ENCODE measurements around the gene CAPN5.
"Not testable (repeated sequence)": the region's sequence is repeated elsewhere in the genome, so short reads cannot be mapped to it uniquely, and the experiment has no call there.

Gene CAPN5

GRCh38 chr11:77038029-77038824 is 28.5 kb upstream of the CAPN5 start:
- no peaks in the 10 kb centered on the region for H3K9me3 Mint-ChIP-seq
- H3K4me3 Mint-ChIP-seq = peak overlapping the region; percentile 2
- peaks cover 9% of the 10 kb centered on the region for H3K4me1 Mint-ChIP-seq (ENCODE audit: low read depth)
- no peaks in the 10 kb centered on the region for H3K36me3 Mint-ChIP-seq (ENCODE audit: low read depth)
- no peak overlapping the region for H3K27ac Mint-ChIP-seq
- peaks cover 37% of the 10 kb centered on the region for H3K27me3 Mint-ChIP-seq

DNA sequence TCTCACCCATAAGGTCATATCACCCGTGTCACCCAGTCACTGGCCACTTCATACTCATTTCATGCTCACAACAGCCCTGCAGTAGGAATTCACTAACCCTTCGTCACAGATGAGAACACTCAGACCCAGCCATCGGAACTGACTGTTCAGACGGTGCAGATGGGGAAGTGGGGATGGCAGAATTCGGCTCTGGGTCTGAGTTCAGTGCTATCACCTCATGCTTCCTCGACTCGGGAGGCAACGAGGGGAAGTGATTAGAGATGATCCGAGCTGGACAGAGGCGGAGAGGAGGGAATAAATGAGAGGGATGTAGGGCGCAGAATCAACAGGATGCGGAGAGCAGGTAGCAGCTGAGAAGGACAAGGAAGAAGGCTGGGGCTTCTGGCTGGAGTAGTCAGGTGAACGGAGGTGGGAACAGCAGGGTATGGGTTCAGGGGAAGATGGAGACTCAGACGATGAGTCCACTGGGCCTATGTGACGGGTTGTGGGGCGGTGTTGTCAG is 27.9 kb upstream of the CAPN5 start:
- Mint-ChIP-seq H3K9me3 (no peaks in the 10 kb centered on the region), H3K27me3 (peaks cover 37% of the 10 kb centered on the region), H3K4me1 (ENCODE audit: low read depth) (peaks cover 9% of the 10 kb centered on the region), H3K4me3 (peak overlapping the region; percentile 2), H3K36me3 (ENCODE audit: low read depth) (no peaks in the 10 kb centered on the region), H3K27ac (no peak overlapping the region)

- Mint-ChIP-seq H3K9me3 (no peaks in the 10 kb centered on the region), H3K4me1 (ENCODE audit: low read depth) (peaks cover 9% of the 10 kb centered on the region), H3K4me3 (no peak overlapping the region), H3K27ac (no peak overlapping the region), H3K27me3 (peaks cover 37% of the 10 kb centered on the region), H3K36me3 (ENCODE audit: low read depth) (no peaks in the 10 kb centered on the region)
Measured at GRCh38 chr11:77039491-77040400, 27.0 kb upstream of the CAPN5 start.

- Mint-ChIP-seq H3K4me3 (no peak overlapping the region), H3K4me1 (ENCODE audit: low read depth) (peaks cover 9% of the 10 kb centered on the region), H3K9me3 (no peaks in the 10 kb centered on the region), H3K36me3 (ENCODE audit: low read depth) (no peaks in the 10 kb centered on the region), H3K27ac (no peak overlapping the region), H3K27me3 (peaks cover 41% of the 10 kb centered on the region)
Measured at GRCh38 chr11:77040401-77040777, 26.4 kb upstream of the CAPN5 start.

DNA sequence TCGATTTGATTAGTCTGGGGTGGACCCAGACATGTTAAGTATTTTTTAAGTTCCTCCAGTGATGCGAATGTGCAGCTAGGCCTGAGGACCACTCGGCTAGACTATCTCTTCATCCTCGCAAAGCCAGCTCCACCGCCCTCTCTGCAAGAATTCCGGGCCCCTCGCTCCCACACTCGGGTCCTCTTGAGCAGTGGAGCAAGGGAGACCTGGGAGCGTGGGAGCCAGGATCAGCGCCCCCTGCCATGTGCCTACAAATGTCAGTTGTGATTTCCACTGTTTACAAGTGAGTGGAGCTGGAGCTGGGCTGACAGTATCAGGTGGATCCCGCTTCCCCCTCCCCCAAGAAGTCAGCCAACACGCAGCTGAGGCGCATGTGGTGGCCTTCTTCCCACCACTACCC is 25.9 kb upstream of the CAPN5 start:
- H3K4me3 Mint-ChIP-seq = no peak overlapping the region
- peaks cover 9% of the 10 kb centered on the region for H3K4me1 Mint-ChIP-seq (ENCODE audit: low read depth)
- H3K36me3 Mint-ChIP-seq (ENCODE audit: low read depth) = no peaks in the 10 kb centered on the region
- no peaks in the 10 kb centered on the region for H3K9me3 Mint-ChIP-seq
- H3K27me3 Mint-ChIP-seq = peaks cover 42% of the 10 kb centered on the region
- no peak overlapping the region for H3K27ac Mint-ChIP-seq

- H3K4me3 Mint-ChIP-seq = no peak overlapping the region
- H3K27ac Mint-ChIP-seq = no peak overlapping the region
- H3K36me3 Mint-ChIP-seq (ENCODE audit: low read depth) = no peaks in the 10 kb centered on the region
- peaks cover 18% of the 10 kb centered on the region for H3K4me1 Mint-ChIP-seq (ENCODE audit: low read depth)
- H3K9me3 Mint-ChIP-seq = no peaks in the 10 kb centered on the region
- peaks cover 32% of the 10 kb centered on the region for H3K27me3 Mint-ChIP-seq
Measured at GRCh38 chr11:77042111-77042726, 24.6 kb upstream of the CAPN5 start.

DNA sequence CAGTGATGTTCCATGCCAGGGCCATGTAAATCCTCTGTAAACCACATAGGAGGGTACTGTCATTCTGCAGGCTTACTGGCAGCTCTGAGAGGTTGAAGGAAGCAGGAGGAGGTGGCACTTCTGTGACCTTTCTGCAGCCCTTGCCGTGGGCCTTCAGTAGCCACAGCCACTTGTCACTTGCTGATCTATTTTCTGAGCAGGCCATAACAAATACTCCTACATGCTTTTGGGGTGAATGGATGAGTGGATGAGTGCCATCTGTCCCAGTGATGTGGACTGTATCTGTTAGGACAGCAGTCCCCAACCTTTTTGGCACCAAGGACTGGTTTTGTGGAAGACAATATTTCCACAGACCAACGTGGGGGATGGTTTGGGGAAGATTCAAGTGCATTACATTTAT is 22.4 kb upstream of the CAPN5 start:
- no peaks in the 10 kb centered on the region for H3K36me3 Mint-ChIP-seq (ENCODE audit: low read depth)
- H3K9me3 Mint-ChIP-seq = no peaks in the 10 kb centered on the region
- H3K4me1 Mint-ChIP-seq (ENCODE audit: low read depth) = peaks cover 10% of the 10 kb centered on the region
- H3K27ac Mint-ChIP-seq = no peak overlapping the region
- peaks cover 15% of the 10 kb centered on the region for H3K27me3 Mint-ChIP-seq
- H3K4me3 Mint-ChIP-seq = no peak overlapping the region

GRCh38 chr11:77044886-77045285 is 21.9 kb upstream of the CAPN5 start:
- Mint-ChIP-seq H3K36me3 (ENCODE audit: low read depth) (no peaks in the 10 kb centered on the region), H3K4me1 (ENCODE audit: low read depth) (peaks cover 10% of the 10 kb centered on the region), H3K27ac (no peak overlapping the region), H3K9me3 (no peaks in the 10 kb centered on the region), H3K4me3 (no peak overlapping the region), H3K27me3 (peaks cover 15% of the 10 kb centered on the region)

DNA sequence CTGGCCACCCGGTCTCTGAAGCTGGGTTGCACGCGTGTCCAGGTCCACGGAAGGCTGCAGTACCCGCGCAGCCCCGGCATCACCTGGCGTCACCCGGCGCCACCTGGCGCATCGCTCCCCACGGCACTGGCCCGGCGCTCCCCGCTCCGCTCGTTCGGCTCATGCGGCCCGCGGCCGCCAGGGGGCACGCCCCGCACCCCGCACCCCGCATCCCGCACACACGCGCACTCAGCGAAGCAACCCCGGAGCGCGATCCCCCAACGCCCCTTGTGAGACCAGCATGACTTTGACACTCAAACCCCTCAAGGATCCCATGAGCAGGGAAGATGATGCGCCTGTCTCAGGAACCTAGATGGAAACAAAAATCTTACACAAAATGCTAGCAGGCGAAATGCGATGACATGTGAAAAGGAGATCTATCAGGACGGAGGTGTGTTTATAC is 20.7 kb upstream of the CAPN5 start:
- Mint-ChIP-seq H3K27ac (no peak overlapping the region), H3K36me3 (ENCODE audit: low read depth) (no peaks in the 10 kb centered on the region), H3K4me1 (ENCODE audit: low read depth) (peaks cover 10% of the 10 kb centered on the region), H3K27me3 (peaks cover 8% of the 10 kb centered on the region), H3K9me3 (no peaks in the 10 kb centered on the region), H3K4me3 (no peak overlapping the region)

DNA sequence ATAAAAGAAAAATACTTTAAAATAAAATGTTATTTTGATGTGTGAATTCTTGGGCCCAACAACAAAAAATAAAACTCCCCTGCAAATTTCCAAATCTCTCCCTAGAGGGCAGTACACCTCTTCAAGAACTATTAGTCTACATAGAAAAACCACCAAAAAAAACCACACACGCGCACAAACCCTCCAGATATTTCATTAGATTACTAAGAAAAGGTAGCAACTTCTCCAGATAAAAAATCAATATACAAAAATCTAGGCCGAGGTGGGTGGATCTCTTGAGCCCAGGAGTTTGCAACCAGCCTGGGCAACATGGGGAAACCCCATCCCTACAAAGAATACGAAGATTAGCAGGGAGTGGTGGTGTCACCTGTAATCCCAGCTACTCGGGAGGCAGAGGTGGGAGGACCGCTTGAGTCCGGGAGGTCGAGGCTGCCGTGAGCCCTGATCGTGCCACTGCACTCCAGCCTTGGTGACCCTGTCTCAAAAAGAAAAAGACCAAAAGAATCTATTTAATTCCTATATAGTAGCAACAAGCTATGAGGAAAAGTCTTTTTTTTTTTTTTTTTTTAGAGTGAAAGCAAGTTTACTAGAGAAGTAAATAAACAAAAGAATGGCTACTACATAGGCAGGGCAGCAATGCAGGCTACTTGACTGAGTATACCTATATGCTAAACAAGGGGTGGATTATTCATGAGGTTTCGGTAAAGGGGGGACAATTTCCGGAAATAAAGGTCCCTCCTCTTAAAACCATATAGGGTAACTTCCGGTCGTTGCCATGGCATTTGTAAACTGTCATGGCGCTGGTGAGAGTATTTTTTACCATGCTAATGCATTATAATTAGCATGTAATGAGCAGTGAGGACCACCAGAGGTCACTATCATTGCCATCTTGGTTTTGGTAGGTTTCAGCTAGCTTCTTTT is 19.5 kb upstream of the CAPN5 start:
- peaks cover 4% of the 10 kb centered on the region for H3K27me3 Mint-ChIP-seq
- peaks cover 10% of the 10 kb centered on the region for H3K4me1 Mint-ChIP-seq (ENCODE audit: low read depth)
- H3K4me3 Mint-ChIP-seq = peak overlapping the region; percentile 56
- H3K9me3 Mint-ChIP-seq = no peaks in the 10 kb centered on the region
- H3K36me3 Mint-ChIP-seq (ENCODE audit: low read depth) = no peaks in the 10 kb centered on the region
- H3K27ac Mint-ChIP-seq = peak overlapping the region; percentile 14

DNA sequence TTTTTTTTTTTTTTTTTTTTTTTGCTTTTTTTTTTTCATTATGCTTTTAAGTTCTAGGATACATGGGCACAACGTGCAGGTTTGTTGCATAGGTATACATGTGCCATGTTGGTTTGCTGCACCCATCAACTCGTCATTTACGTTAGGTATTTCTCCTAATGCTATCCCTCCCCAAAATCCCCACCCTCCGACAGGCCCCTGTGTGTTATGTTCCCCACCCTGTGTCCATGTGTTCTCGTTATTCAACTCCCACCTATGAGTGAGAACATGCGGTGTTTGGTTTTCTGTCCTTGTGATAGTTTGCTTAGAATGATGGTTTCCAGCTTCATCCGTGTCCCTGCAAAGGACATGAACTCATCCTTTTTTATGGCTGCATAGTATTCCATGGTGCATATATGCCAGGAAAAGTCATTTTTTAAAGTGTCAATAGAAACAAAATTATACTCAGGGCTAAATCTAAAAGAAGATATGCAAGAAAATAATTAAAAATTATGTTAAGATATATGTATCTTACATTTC is 18.8 kb upstream of the CAPN5 start:
- H3K27me3 Mint-ChIP-seq; H3K27ac Mint-ChIP-seq; H3K36me3 Mint-ChIP-seq (ENCODE audit: low read depth); H3K4me1 Mint-ChIP-seq (ENCODE audit: low read depth); H3K9me3 Mint-ChIP-seq; H3K4me3 Mint-ChIP-seq: not testable (repeated sequence)

DNA sequence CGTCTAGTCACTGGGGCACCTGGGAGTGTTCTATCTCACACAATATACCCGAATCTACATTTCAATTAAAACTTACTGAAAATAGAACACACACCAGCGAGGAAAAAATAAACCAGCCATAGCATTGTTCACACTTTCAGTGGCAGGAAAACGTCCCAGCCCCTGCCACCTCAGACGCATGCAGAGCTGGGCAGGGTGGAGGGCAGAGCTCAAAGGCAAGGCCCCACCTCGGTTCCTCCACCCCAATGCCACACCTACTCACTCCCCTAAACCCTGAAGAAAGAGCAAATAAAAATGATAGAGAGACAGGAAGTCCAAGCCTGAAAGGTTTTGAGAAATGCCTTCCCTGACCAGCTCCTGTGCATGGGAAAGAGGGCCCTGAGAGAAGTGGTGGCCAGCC is 17.7 kb upstream of the CAPN5 start:
- no peak overlapping the region for H3K4me3 Mint-ChIP-seq
- no peak overlapping the region for H3K27ac Mint-ChIP-seq
- no peaks in the 10 kb centered on the region for H3K9me3 Mint-ChIP-seq
- peaks cover 4% of the 10 kb centered on the region for H3K27me3 Mint-ChIP-seq
- peaks cover 10% of the 10 kb centered on the region for H3K4me1 Mint-ChIP-seq (ENCODE audit: low read depth)
- no peaks in the 10 kb centered on the region for H3K36me3 Mint-ChIP-seq (ENCODE audit: low read depth)

GRCh38 chr11:77051511-77051910 is 15.3 kb upstream of the CAPN5 start:
- Mint-ChIP-seq H3K27me3 (no peaks in the 10 kb centered on the region), H3K4me3 (no peak overlapping the region), H3K27ac (no peak overlapping the region), H3K4me1 (ENCODE audit: low read depth) (peaks cover 5% of the 10 kb centered on the region), H3K9me3 (no peaks in the 10 kb centered on the region), H3K36me3 (ENCODE audit: low read depth) (no peaks in the 10 kb centered on the region)

DNA sequence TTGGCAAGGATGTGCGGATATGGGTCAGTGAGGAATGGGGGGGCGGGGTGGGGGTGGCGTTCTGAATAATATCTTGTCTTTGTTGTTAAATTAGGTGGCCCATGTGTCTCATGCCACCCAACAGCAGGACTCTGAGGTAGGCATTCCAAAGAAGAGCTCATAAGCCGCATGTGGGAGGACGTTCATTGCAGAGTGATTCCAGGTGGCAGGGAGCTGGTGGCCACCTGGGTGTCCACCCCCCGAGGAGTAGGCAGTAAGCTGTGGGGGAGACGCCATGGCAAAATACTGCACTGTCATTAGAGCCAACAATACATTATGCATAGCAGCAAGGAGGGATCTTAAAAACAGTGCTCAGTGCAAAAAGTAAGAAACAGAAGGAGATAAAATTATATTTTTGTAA is 14.3 kb upstream of the CAPN5 start:
- no peak overlapping the region for H3K4me3 Mint-ChIP-seq
- H3K4me1 Mint-ChIP-seq (ENCODE audit: low read depth) = no peaks in the 10 kb centered on the region
- no peaks in the 10 kb centered on the region for H3K9me3 Mint-ChIP-seq
- no peaks in the 10 kb centered on the region for H3K27me3 Mint-ChIP-seq
- no peak overlapping the region for H3K27ac Mint-ChIP-seq
- no peaks in the 10 kb centered on the region for H3K36me3 Mint-ChIP-seq (ENCODE audit: low read depth)

All from stimulated activated naive CD8-positive, alpha-beta T cell treated with anti-CD3 and anti-CD28 coated beads, Interleukin-15, Interleukin-2, amounts not matched to agents 100 ng/mL and 50 ng/mL, for 24 hours (primary cell).